Ecto neural progenitor cell (in vitro differentiated cells): ENCODE results near the gene ECE1.

Experiments
- DNase-seq: peaks from one replicate; pipeline ENCODE4 v3.0.0-alpha.2; 2018; ENCODE audit warnings: low spot score

Gene ECE1

DNA sequence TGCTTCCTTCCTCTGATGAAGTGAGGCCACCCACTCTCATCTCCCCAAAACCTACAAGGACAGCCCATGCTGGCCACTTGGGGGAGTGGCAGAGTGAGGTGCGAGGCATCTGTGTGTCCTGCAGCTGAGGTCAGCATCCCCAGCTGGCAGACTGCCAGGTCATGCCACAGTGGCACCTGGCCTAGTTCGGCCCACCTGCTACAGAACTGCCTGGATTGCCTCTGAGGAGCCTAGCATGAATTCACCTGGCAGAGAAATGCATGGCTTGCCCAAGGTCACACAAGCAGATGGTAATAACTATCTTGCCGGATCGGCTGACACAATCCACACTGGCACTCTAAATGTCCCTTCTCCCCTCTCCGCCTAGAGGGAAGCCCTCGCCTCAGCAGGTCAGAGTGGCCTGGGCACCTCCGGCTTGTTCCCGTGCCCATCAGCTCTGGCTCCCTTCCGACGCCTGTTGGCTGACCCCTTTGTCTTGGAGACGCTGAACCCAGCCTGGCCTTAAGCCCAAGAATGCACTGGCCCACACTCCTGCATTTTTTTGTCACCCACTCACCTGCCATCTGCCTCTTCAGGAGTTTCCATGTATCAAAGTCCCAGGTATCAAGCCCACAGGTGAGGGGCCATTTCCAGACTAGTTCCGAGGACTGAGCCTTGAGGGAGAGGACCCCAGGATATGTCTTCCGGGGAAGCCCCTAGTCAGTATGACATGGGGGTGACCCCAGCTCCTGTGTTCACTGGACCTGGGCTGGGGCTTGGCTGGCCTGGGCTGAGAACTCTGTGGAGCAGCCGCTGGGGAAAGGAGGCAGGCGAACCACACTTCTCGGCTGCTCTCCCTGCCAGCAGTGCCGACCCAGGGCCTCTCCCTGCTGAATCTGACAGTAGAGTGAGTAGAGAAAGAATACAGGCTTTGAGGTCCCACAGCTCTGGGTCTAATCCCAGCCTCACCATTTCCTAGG lies 21.7 kb downstream of the ECE1 start:
- DNase-seq, result no peak

DNA sequence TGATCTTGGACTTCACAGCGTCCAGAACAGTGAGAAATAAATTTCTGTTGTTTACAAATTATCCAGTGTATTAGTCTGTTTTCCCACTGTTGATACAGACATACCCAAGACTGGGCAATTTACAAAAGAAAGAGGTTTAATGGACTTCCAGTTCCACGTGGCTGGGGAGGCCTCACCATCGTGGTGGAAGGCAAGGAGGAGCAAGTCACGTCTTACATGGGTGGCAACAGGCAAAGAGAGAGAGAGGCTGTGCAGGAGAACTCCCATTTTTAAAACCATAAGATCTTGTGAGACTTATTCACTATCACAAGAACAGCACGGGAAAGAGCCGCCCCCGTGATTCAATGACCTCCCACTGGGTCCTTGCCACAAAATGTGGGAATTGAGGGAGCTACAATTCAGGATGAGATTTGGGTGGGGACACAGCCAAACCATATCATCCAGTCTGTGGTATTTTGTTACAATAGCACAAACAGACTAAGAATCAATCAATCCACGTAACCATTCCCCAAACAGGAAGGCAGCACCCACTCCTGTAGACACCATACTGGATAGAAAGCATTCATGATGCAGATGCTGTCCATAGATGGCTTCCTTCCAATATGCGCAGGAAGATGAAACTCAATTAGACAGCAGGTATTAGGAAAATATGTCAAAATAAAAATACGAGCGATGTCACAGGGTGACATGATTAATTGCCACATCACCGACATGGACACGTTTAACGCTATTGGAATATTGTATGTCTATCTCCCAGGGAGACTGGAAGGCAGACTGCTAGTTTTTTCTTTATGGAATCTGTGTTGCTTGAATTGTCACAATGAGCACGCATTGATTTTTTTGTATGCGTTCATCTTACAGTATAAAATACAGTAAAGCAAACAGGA lies 22.8 kb downstream of the ECE1 start:
- DNase-seq, result no peak

DNA sequence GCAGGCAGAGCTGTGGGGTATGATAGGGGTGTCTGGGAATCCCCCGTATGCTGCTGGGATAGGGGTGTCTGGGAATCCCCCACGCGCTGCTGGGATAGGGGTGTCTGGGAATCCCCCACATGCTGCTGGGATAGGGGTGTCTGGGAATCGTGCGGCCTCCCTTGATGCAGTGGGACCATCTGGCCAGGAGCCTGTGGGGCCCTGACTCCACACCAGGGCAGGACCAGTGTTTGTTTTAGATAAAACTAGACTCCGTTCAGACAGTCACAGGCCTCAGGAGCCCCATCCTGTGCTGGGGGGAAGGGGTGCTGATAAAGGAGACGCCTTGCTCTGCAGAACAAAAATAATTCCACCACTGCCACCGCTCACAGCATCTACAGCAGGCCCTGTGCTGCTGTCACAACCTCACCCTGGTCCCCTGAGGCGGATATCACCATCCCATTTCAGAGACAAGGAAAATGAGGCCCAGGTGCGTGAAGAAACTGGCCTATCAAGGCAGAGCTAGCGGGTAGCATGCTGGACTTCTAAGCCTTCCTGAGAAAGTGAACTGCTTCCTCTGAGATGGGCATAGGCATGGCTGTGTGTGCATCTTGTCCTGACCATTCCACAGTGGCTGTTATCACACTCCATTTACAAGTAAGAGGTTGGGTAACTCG lies 24.0 kb downstream of the ECE1 start:
- DNase-seq, result no peak

DNA sequence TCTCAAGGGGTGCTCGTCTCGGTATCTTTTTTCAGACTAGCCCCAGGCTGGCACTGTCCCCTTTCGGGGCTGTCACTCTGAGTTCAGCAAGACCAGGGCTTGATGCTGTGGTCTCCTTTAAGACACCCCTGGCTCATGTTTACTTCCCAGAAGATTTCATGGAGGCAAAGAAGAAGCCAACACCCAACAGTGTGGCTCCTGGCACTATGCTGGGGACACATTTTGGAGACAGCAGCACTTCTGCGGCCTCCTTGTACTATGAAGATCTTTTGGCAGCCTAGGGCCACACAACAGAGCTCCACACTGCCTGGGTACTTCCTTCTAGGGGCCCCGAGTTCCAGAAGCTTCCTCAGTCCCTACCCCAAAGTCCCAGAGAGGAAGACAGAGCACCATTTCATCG lies 24.6 kb downstream of the ECE1 start:
- no peak for DNase-seq

DNA sequence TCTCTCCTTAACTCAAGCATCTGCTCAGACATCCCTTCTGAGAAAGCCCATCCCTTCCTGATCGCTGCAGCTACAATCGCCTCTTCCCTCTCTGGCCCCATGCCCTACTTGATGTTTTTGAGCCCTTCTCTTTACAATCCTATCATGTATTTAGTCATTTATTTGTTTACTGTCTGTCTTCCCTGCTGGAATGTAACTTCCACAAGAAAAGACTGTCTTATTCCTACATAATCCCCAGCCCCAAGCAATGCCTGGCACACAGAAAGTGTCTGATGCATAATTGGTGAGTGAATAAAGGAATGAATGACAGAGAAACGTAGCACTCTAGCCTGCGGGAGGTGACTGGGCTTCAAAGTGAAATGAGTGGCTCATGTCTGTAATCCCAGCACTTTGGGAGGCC lies 25.4 kb downstream of the ECE1 start:
- no peak for DNase-seq

DNA sequence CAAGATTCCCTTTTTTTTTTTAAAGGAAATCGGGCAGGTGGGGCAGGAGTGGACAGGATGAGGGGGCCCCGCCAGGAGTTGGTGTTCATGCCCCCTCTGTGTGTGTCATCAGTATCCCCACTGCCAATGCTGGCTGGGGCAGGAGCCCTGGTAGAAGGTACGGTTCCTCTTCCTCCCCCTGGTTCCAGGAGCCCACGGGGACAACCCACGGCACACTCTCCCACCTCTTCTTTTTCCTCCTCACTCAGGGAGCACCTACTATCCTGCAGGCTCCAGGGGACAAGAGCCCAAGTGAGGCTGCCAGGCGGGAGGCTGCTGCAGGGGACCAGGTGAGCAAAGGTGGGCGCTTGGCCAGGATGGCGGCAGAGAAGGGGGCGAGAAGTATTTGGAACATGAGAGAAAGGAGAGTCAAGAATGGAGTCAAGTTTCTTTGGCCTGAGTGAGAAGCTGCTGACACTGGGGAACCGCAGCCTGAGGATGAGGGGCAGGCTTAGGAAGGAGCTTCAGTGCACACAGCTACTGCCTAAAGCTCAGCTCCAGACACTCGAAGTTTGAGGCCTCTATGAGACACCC lies 26.5 kb downstream of the ECE1 start:
- DNase-seq, result no peak

DNA sequence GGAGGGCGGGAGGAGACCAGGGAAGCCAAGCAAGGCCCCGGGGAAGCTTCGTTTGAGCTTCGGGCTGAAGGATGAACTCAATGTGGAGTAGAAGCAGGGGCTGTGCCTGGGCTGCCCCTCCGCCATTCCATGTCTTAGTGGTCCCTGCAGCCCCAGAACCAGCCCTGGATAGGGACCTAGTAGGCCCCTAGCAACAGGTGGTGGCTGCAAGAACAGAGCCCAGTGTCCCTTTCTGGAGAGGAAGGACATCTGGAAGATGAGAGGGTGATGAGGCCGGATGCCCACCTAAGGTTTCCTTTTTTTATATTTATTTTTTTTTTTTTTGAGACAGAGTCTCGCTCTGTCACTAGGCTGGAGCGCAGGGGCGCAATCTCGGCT lies 27.2 kb downstream of the ECE1 start:
- DNase-seq, result no peak

DNA sequence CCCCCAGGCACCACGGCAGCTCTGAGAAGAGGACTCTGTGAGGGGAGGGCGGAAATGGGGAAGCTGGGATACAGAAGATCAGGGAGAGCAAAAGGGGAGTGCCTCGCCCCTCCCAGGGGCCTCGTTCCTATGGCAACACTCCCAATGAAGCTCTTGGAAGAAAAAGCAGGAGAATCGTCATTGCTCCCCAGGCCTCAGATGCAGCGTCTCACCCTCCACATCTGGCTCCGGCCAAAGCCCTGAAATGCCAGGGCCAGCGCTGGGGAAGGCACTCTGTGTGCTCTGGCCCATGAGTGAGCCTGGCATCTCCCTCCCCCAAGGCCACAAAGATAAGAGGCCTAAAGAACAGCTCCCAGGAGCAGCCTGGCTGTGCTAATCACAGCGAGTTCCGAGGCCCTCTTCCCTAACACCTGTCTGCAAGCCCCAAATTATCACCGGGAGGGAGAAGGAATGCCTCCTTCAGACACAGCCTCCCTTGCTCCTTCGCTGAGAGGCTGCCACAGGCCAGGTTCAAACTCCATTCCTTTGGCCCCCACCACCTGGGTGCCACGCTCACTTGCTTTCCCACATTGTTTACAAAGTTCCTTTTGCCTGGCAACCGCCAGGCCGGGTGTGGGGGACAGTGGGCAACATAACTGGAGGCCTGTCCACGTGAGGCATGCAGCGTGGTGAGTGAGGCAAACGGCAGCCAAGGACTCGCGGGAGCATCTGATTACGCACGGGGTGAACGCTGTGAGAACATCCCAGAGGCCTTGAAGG lies 27.8 kb downstream of the ECE1 start:
- no peak for DNase-seq

DNA sequence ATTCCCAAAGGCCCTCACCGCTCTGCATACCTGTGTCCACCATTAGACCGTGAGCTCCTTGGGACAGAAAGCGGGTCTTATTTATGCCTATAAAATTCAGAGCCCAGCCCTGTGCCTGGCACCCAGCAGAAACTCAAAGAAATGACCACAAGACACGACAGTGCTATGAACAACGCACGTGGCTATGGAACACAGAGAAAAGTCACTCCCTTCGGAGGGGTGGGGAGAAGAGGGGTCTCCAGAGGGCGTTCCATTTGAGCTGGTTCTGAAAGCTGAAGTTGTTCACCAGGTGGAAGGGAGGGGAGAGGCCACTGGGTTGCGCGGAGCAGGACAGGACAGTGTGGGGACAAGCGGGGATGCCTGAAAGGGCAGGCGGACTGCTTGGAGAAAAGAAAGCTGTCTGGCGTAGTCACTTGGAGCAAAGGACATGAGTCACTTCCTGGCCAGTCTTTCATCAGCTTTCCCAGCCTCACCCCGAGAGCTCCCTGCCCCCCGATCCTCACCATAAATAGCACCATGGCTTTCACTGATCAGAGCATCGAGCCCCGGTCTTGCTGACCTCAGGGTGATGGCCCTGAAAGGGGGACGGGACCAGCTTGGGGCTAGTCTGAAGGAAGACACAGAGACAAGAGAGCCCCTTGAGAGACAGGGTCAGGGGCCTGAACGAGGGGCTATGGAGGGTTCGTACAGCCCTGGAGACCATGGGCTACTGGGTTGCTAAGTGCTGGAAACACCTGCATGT lies 28.5 kb downstream of the ECE1 start:
- DNase-seq, result no peak

DNA sequence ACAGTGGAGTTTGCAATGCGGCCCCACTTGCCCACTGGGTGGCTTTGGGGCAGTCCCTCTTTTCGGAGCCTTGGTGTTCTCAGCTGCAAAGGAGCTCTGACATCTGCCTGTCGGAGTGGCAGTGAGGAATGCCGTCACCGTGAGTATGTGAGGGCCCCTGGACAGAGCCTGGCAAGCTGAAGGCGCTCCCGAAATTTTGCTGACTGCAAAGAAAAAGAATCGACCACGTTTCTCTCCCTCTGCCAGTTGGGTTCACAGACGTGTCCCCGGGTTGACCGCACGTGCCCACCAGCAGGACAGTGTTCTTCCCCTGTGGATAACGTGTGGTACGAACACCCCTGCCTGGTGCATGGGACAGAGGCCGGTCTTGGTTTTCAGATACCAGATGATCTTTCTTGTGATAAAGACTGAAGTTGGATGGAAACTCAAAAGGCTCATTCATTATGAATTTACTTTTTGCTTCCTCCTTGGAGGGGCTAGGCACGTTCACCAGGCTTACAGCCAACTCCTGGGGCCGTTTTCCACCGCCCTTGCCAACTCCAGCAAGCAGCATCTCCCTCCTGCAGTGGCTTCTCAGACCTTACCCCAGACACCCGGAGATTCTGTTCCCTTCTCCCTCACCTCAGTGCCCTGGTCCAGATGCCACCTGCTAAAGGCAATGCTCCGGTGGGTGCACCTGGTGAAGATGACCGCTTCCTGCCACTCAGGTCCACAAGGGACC lies 29.7 kb downstream of the ECE1 start:
- DNase-seq, result no peak

DNA sequence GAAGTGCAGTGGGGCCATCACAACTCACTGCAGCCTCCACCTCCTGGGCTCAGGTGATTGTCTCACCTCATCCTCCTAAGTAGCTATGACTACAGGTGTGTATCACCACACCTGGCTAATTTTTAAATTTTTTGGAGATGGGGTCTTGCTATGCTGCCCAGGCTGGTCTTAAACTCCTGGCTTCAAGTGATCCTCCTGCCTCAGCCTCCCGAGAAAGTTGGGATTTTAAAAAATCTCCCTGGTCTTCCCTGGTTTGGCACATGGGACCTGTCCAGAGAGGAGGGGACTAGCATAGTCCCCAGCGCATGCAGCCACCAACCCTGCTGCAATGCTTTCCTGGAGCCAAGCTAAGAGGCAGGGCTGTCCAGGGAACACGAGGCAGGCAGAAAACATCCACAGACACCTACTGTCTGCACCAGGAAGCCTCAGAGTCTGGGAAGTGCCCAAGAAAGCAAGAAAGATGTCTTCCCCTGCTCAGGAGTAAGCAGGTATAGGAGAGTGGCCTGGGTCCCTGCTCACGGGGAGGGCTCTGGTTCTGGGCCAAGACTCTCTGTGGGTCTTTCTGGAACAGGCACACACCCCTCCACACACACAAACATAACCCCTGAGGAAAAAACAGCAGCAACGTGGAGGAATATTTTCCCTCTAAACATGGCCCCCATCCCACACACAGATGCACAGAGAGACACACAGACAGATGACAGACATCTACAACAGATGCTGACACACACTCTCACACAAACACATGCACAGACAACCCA lies 30.8 kb downstream of the ECE1 start:
- DNase-seq, result no peak

DNA sequence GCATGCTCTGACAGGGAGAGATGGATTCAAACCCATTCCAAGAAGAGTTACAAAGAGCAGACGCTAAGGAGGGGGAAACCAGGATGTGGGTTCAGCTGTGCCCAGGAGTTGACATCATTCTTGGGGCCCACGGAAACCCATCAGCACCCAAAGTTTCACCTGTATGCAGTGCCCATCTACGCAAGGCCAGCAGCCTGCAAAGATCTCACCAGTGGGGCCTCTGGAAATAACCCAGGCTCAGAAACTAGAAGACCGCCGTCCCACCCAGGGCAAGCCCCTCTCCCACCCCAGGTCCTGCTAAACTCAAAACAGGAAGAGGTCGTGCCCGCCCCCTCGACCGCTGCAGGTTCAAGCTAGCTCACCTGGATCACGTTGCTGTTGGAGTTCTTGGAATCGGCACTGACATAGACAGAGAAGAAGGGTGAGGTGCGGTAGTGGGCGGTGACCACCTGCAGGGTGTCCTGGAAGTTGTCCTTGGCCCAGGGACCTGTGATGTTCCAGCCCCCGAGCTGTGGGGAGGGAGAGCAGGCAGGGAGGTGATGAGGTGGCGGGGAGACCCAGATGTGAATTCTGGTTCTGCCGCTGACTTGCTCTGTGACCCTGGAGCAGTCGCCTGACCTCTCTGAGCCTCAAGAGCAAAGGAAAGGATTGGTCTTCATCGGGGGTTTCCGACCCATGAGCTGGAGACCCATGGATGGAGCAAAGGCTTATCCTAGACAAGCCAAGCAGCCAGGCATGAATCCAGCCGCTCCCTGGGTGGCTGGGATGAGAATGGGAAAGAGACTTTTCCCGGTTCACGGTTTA lies 31.7 kb downstream of the ECE1 start:
- no peak for DNase-seq

DNA sequence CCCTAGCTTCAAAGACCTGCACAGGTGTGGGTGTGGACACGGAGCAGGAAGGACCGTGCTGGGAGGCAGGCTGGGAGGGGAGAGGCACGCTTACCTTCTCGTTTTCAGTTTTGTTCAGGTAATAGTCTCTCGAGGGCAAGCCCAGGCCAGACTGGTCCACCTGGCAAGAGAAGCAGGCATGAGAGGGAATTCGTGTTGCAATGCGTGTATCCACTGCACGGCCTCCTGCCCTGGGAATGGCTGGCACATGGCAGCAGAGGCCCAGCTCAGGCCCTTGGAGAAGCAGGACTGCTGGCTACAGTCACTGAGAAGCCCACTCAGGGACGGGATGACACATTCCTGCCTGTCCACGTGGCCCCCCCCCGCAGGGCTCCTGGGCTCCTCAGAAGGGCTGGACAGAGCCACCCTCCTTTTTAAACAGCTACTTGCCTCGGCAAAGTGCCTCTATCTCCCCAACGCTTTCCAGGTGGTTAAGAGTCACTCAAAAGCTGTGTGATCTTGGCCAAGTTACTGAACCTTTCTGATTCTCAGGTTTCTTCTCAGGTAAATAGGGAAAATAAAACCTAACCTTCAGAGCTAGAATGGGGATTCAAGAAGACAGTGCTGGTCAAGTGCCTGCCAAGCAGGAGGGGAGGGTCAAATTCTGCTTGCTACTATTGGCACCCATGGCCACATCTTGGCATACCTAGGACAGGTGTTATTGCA lies 32.7 kb downstream of the ECE1 start:
- no peak for DNase-seq

DNA sequence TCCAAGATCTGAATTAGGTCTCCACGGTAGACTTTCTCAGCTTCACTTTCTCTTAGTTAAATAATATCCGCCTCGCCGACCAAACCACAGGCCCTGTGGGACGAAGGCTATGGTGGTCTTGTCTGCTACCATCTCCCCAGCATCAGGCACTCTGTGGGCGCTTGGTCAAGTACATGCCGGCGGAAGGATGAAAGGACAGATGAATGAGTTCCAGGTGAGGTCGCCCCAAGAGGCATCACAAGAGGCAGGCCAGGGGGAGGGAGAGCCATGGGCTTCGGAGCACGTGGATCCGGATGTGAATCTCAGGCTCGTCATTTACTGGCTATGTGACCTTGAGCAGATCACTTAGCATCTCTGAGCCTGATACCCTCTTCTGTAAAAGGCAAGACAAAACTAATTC lies 33.5 kb downstream of the ECE1 start:
- DNase-seq, result no peak

DNA sequence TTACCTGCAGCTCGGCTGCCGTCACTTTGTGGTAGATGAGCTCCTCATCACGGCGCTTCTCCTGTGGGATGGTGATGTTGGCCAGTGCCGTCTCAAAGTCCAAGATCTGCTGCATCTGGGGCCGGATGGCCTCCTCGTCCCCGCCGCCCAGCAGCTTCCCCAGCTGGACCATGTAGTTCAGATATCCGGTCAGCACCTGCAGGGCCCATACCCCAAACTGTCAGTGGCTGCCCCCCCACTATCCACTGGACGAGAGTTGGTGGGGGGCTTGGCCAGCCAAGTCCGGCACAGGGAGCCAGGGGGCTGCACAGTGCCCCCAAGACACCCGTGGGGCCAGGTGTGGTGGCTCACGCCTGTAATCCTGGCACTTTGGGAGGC lies 34.3 kb downstream of the ECE1 start:
- no peak for DNase-seq

DNA sequence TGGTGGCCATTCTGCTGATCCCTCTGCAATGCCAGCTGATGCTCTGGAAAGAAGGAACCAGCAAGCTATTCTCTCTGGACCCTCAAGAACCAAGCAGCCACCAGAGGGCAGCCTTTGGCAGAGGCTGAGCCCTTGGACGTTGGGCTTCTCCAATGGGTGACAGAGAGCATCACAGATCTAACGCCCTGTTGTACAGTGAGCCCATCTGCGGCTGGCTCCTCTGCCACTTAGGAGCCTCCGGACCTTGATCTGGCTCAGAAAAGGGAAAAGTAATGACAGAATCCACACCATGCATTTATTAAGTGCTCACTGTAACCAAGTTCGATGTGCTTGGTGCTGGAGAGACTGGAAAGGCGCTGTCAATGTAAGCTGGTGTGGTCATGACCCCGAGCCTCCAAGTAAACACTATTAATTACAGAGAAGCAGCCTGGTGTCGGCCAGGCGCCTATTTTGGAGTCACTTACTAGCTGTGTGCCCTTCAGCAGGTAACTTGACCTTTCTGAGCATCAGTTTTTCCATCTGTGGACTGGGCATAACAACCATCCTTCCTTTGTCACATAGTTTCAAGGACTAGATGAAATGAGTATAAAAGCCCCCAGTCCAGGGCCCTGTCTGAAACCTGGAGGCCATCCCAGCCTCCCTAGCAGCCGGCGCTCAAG lies 34.9 kb downstream of the ECE1 start:
- peak; percentile 91 for DNase-seq

DNA sequence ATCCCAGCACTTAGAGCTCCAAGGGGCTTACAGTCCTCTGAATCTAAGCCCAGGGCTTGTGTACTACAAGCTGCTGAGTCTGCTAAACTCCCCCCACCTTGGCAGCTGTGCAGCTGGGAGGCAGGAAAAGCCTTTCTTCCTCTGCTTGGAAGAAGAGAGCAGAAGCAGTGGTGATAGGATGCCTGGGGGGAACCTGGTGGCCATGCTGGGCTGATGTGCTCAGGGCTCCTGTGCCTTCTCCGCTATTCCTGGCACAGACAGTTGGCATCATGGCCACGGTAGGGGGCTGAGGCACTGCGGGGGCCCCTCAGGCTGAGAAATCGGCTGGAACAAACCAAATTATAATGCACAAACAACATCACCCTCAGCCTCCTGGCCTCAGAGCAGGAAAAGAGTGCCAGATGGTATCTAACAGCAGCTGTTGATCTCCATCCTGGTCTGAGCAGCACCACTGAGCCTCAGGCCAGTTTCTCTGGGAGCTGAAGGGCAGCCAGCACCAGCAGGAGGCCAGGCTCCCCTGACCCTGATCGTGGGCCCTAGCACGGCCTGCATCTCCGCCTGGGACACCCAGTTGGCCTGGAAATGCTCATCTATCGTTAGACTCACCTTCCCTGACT lies 35.8 kb downstream of the ECE1 start:
- no peak for DNase-seq
